Chondrocyte (in vitro differentiated cells): ENCODE results near the gene TDRKH. TPM values are rescaled to one million over a fixed set of nuclear protein-coding genes. Genes with fewer than 3 reads are reported as not detected.

Source experiments
- DNase-seq: peaks from one replicate; pipeline ENCODE4 v3.0.0; 2021; ENCODE audit warnings: mixed read lengths, low spot score
- H3K27ac Mint-ChIP-seq: one replicate; pipeline ENCODE4 v1.8.0; 2021; ENCODE audit warnings: mild to moderate bottlenecking, moderate library complexity, mixed read lengths; ENCODE audit not compliant: unreplicated experiment
- H3K27me3 Mint-ChIP-seq: 2 replicates; pipeline ENCODE4 v1.8.0; 2021; ENCODE audit warnings: low read depth, mixed read lengths
- H3K36me3 Mint-ChIP-seq: 2 replicates; pipeline ENCODE4 v1.8.0; 2021; ENCODE audit warnings: low read depth, mixed read lengths
- H3K4me1 Mint-ChIP-seq: 2 replicates; pipeline ENCODE4 v1.8.0; 2021; ENCODE audit warnings: low read depth, mild to moderate bottlenecking, mixed read lengths
- H3K4me3 Mint-ChIP-seq: one replicate; pipeline ENCODE4 v1.8.0; 2021; ENCODE audit warnings: mild to moderate bottlenecking, moderate library complexity, mixed read lengths; ENCODE audit not compliant: unreplicated experiment
- H3K9me3 Mint-ChIP-seq: 2 replicates; pipeline ENCODE4 v1.8.0; 2021; ENCODE audit warnings: low read depth, mixed read lengths
- CTCF ChIP-seq: fragments of 200-600 bp; sonication (generic); IDR thresholded peaks from 2 replicates; pipeline ENCODE4 v1.5.0; 2021; ENCODE audit warnings: antibody characterized with exemption, mild to moderate bottlenecking, moderate library complexity
- total RNA-seq: library from RNA; stranded (reverse); gene quantifications from 3 replicates; pipeline ENCODE4 v1.2.1, GENCODE V29; 2021

TDRKH gene
- total RNA-seq, 1 donor from 2014 or later, result 6.8 TPM

GRCh38 chr1:151822404-151822803 lies 32.1 kb upstream of the TDRKH start:
- no peak for TF ChIP-seq CTCF
- Mint-ChIP-seq H3K27me3 (peaks cover 7% of the 10 kb centered on the region), H3K36me3 (no peaks in the 10 kb centered on the region), H3K4me1 (no peaks in the 10 kb centered on the region), H3K4me3 (no peak overlapping the region), H3K9me3 (no peaks in the 10 kb centered on the region), H3K27ac (no peak overlapping the region)
- no peak for DNase-seq

- no peaks in the 10 kb centered on the region for H3K9me3 Mint-ChIP-seq
- H3K27me3 Mint-ChIP-seq, result peaks cover 11% of the 10 kb centered on the region
- no peaks in the 10 kb centered on the region for H3K4me1 Mint-ChIP-seq
- no peak overlapping the region for H3K4me3 Mint-ChIP-seq
- H3K36me3 Mint-ChIP-seq, result no peaks in the 10 kb centered on the region
- TF ChIP-seq CTCF, result no peak
- no peak for DNase-seq
- no peak overlapping the region for H3K27ac Mint-ChIP-seq
Measured at GRCh38 chr1:151820940-151821339, 30.6 kb upstream of the TDRKH start.

- Mint-ChIP-seq H3K4me3 (no peak overlapping the region), H3K9me3 (no peaks in the 10 kb centered on the region), H3K36me3 (no peaks in the 10 kb centered on the region), H3K4me1 (no peaks in the 10 kb centered on the region), H3K27me3 (peaks cover 11% of the 10 kb centered on the region), H3K27ac (no peak overlapping the region)
- TF ChIP-seq CTCF, result no peak
- DNase-seq, result no peak
Measured at GRCh38 chr1:151819976-151820623, 29.8 kb upstream of the TDRKH start.

- Mint-ChIP-seq H3K36me3 (no peaks in the 10 kb centered on the region), H3K4me1 (no peaks in the 10 kb centered on the region), H3K4me3 (no peak overlapping the region), H3K9me3 (no peaks in the 10 kb centered on the region), H3K27me3 (peaks cover 14% of the 10 kb centered on the region), H3K27ac (no peak overlapping the region)
- no peak for TF ChIP-seq CTCF
- DNase-seq, result no peak
Measured at GRCh38 chr1:151819227-151819835, 29.0 kb upstream of the TDRKH start.

- no peak for DNase-seq
- Mint-ChIP-seq H3K4me3 (no peak overlapping the region), H3K27me3 (peaks cover 23% of the 10 kb centered on the region), H3K9me3 (no peaks in the 10 kb centered on the region), H3K36me3 (no peaks in the 10 kb centered on the region), H3K27ac (no peak overlapping the region), H3K4me1 (no peaks in the 10 kb centered on the region)
- no peak for TF ChIP-seq CTCF
Measured at GRCh38 chr1:151817353-151817730, 27.0 kb upstream of the TDRKH start.
